CD4-positive, alpha-beta T cell treated with Interleukin-2 at 100 ng/mL for 4 hours (primary cell): ENCODE data around the gene F11.
"Not testable (repeated sequence)": the region's sequence is repeated elsewhere in the genome, so short reads cannot be mapped to it uniquely, and the experiment has no call there.

ENCODE experiments used
- DNase-seq: peaks from one replicate; pipeline ENCODE4 v3.0.0-alpha.2; 2020; ENCODE audit warnings: low spot score

Gene F11

DNA sequence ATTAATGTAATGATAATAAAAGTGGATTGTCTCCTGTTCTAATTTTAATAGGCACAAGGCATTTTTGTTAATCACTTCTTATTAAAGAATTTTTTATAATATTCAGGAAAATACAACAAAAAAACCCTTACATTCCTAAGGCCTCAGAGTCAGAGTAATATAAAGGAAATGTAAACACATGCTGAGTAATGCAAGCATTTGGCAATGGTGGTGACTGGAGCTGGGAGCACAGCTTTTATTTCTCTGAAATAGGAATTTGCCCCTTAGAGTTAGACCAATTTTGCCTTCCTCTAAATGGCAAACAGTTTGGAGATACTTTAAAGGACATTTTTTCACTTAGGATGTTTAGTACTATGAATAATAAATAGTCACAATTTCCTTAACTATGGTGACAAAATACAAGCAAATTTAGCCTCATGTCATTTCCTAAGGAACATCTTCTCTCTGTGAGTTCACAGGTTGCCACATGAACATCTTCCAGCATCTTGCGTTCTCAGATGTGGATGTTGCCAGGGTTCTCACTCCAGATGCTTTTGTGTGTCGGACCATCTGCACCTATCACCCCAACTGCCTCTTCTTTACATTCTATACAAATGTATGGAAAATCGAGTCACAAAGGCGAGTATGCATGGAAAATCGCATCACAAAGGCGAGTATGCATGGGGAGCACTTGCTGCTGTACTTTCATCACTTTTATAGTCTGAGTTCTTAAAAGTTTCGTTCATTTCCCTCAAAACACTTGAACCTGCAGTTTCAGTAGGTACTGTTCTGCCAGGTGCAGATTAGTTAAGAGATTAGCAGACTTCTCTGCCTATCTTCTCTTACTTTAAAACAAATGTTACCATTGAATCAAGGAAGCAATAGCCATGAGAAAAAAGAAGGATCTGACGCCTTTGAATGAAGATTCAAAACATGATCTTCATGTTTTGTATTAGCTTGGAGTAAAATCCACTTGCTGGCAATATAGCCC lies 15.9 kb upstream of the F11 start:
- no peak for DNase-seq

DNA sequence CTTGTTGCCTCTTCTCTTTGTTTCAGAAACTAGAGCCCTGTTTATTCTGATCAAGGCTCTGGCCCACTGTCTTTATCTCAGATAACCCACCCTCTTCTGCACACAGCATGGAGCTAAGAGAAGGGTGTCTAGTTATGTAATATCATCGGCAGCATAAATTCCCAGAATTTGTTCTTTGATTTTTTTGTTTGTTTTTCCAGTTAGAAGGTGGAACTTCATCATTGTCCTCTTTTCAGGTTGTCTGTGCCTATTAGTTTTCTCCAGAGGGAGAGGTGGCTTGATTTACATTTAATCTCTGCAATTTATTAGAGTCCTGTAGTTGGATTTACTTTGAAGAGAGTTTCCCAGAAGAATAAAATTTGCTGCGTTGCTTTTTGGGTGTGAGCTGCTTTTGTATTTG lies 15.2 kb upstream of the F11 start:
- DNase-seq: no peak

DNA sequence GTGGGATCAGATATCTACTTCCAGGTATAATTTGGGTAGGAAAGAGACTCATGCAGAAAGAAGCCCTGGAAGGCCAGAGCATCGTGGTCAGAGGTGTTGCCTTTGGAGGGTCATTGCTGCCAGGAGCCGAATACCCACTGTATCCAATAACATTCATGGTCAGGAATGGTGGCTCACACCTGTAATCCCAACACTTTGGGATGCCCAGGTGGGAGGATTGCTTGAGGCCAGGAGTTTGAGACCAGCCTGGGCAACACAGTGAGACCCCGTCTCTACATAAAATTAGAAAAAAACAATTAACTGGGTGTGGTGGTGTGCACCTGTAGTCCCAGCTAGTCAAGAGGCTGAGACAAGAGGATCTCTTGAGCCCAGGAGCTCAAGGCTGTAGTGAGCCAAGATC lies 10.9 kb upstream of the F11 start:
- DNase-seq: no peak

DNA sequence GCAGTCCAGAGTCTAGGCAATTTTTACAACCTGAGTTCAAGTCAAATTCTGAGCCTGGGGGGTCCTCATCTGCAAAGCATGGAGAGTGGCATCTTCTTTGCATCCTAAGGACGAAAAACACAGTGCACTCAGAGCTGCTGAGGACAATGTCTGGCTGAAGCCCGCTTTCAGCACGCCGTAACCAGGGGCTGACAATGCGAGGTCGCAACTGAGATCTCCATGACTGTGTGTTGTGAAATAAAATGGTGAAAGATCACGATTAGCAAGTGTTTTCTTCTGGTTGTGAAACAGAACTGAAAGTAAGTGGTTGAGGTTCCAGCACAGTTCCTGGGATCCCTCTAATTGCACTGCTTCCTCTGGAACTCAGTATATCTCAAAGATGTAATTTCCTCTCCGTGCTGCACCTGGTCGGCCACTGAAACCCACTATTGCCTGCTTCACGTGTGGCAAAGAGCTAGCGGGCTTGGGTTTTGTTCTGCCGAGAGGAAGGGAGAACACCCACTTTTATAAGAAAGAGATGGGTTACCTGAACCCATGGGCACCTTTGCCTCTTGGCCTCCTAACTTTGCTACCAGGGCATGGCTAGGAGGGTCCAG lies 7.7 kb upstream of the F11 start:
- DNase-seq: no peak

DNA sequence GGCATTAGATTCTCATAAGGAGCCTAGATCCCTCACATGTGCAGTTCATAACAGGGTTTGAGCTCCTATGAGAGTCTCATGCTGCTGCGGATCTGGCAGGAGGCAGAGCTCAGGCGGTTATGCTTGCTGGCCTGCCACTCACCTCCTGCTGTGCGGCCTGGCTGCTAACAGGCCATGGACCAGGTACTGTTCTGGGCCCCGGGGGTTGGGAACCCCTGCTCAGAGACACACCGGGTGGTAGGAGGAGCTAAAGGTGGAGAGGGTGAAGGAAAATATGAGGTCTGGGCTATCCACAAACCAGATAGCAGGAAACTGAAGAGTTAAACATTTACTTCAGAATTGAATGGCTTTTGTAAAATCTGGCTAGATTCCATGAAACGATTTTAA lies 5.9 kb upstream of the F11 start:
- DNase-seq: no peak

DNA sequence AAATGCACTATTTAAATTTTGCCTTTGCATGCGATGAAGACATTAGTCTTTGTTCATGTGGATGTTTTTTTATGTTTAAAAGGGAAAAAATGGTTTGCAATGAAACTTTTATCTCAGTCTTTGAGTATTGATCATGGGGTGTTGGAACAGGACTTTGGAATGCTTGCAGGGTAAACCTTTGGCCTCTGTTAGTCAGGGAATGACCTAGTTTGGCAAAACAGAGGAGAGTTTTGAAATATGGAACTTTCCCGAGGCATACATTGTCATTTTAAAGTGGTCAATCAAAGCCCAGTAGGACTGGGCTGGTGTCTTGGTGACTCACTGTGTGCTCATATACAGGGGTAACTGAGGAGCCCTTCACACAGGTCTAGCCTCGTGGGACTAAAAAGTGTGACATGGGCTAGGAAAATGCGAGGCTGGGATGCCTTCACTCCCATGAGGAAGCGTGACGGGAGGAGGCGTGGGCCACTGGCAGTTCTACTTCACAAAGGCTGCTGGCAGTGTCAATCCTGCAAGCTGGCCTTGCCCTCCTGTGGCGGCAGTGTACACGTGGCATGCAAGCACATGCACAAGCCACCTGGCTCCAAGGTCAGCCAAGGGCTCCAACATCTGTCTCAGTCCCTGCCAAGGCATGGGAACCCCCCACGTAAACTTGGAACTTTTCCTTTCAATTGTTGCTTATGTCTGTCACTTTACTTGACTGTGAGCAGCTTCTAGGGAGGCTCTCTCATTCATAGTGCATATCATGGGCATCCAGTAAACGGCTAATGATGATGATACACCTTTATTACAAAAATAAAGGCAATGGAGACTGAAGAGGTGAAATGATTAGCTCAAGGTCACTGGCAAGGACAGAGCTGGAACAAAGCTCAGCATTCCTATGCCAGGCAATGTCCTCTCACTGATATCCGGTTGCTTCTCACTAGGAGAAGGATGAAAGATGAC lies 5.2 kb upstream of the F11 start:
- DNase-seq: no peak

DNA sequence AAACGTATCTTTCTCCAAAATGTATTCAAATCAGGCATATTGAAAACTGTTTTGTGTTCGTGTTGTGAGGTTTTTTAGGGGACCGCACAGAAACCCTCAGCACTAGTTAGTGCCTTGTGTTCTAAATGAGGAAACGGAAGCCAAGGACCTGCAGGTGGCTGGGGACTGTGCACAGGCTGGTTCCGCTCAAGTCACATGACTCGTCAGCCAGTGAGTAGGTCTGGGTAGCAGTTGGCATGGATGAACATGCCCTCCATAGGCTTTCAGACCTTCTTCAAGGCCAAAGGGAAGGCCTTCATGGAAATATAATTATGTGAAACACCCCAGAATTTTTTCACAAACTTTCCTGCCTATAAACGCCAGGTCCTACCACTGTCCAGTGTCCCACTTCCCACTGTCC lies 1.3 kb upstream of the F11 start:
- DNase-seq: no peak

DNA sequence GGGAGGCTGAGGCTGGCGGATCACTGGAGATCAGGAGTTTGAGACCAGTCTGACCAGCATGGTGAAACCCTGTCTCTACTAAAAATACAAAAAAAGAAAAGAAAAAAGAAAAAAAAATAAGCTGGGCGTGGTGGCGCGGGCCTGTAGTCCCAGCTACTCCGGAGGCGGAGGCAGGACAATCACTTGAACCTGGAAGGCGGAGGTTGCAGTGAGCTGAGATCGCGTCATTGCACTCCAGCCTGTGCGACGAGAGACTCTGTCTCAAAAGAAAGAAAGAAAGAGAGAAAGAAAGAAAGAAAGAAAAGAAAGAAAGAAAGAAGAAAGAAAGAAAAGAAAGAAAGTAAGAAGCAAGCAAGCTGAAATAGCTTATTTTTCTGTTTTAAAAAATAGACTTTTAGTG lies 739 bp upstream of the F11 start:
- DNase-seq: not testable (repeated sequence)

DNA sequence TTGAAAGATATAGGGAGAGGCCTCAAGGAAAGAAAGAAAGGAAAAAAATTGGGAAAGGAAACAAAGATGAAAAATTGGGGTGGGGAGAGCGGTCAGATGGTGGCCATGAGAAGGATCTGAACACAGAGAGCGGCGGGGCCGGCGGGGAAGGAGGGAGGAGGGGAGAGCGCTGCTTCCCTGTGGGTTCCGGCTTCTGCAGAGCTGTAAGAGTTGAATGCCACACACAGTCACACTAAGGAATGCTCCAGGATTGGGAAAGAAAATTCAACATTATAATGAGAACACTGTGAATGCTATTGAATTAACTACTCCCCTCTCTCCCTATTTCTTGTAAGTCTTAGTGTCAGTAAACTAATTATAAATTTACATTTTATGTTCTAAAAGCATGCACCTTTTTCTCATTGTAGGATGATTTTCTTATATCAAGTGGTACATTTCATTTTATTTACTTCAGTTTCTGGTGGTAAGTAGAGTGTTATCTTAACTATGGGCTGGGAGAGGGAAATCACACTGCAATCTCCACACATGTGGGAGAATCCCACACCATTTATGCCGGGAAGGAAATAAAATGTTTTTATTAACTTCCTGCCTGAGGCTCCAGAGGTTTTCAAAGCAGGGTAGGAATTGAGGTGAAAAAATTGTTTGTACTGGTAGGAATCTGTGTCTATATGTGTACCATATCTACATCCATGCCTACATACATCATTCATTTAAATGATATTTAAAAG lies 904 bp downstream of the F11 start:
- no peak for DNase-seq

DNA sequence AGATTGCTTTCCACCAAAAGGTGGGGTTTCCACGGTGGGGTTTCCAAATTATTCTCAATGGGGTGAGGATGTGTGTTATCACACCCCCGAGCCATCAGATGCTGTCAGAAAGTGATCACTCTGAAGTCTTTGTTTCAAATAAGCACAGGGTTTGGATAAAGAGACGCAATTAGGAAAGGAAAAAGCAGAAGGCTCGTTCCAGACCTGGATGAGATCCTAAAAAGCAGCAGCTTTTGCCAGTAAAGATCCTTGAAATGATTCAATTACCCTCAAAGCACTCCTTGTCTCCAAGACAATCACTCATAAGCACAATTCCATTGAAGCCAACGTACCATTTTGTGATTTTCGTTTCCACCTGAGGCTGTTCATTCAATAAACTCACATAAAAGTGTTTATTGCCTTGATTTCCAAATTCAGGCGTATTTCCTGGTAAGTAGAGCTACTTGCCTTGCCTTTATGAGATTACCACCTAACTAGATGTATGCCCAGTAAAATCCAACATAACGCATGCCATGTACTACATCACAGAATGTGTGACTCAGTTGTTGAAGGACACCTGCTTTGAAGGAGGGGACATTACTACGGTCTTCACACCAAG lies 5.2 kb downstream of the F11 start:
- DNase-seq: no peak

DNA sequence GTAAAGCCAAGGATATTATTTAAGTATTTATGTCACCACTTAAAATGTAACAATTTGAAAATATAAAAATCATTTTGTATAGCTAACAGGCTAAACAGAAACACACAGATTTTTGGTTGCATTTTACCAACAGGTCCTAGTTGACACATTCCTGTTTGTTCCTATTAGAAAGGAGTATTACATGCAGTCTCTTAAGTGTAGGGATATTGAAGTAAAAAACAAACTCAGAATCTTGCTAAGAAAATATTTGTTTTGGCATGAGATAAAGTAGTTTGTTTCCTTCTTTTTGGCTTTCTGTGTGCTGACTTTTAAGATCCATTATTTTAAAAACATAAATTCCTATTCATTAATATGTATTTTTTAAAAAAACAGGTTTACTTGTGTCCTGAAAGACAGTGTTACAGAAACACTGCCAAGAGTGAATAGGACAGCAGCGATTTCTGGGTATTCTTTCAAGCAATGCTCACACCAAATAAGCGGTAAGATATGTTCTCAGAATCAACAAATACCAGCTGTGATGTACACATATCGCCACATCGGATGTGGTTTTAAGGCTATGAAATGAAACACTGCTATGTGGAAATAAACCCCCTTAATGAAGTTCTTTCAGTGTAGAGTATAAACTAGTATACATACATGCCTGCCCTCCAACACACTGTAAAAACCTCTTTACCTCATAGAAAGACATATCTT lies 6.9 kb downstream of the F11 start:
- no peak for DNase-seq

DNA sequence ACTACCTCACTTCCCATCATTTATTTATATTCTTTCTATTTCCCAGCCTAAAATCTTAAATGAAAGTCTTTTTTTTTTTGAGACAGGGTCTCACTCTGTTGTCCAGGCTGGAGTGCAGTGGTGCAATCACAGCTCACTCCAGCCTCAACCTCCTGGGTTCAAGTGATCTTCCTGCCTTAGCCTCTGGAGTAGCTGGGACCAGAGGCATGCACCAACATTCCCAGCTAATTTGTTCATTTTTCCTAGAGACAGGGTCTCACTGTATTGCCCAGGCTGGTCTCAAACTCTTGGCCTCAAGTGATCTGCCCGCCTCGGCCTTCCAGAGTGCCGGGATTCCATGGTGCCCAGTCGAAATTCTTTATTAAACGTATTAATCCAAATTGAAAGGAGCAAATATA lies 7.4 kb downstream of the F11 start:
- DNase-seq: not testable (repeated sequence)

DNA sequence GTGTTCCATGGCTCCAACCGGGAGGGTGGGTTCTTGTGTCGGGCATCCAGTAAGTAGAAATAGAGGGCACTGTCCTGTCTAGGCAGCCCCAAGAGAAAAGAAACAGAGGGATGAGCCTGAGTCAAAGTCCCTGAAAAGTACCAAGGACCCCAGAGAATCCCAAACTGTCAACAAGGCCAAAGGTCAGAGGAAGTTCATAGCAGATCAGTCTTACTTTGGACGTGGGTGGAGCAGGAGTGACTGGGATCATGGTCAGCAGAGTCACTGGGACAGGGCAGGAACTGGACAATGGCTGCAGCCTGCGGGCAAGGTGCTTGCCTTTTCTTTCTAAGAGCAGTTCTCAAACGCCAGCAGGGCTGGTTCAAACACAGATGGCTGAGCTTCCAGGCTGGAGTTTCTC lies 17.3 kb downstream of the F11 start:
- DNase-seq: no peak

DNA sequence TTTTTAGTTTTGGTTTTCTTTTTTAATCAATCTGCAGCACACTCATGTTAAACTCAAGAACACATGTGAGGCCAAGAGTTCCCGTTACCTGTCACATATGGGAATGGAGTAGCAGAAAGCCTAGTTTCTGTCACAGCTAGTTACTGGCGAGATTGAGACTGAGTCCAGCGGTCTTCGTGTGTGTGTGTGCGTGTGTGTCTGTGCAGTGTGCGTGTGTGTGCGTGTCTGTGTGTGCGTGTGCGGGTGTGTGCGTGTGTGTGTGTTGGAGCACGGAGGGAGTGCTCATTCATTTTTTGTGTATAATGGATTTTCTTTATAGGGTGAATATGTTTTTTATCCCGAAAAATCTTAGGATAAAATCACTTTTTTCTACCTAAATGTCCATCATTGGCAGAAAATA lies 19.2 kb downstream of the F11 start:
- DNase-seq: no peak

DNA sequence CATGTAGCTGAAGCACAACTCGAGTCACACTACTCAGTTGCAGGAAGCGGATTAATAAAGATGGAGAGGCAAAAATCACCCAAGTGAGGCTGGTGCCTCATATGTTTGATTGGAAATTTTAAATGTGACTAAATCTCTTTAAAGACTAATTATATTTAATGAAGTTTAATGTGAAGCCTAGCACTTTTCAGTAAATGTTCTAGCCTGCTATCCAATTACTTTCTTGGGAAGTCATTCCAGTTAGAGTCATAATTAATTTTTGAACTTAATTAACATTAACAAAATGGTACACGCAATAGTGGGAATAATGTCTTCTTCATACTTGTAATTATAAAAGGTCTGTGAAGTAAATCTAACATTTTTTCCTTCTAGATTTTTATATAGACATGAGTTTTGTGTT lies 20.6 kb downstream of the F11 start:
- no peak for DNase-seq

DNA sequence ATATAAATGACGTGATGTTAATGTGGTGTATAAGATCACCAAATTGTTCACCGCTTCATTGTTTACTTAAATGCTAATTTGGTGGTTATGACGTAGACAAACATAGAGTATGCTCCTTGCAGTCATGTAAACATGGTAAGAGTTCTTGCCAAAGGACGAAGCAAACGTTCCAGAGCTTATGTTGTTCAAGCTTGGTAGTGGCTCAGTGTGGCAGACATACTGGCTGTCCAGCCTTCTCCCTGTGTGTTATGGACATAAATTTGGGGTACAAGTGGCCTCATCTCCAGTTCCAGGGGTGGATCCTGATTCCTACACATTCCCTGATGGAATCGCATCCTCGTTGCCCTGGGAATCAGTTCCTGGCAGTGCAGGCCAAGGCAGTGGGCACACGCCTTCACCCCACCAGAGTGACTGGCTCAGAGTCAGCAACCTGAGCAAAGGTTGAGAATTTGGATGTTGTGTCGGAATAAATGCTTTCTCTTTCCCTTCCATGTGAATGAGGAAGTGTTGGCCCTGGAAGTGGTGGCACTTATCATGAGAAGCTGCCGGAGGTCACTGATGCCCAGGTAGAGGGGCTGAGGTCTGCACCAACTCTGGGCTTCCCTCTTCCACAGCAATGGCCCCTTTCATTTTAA lies 25.4 kb downstream of the F11 start:
- no peak for DNase-seq

DNA sequence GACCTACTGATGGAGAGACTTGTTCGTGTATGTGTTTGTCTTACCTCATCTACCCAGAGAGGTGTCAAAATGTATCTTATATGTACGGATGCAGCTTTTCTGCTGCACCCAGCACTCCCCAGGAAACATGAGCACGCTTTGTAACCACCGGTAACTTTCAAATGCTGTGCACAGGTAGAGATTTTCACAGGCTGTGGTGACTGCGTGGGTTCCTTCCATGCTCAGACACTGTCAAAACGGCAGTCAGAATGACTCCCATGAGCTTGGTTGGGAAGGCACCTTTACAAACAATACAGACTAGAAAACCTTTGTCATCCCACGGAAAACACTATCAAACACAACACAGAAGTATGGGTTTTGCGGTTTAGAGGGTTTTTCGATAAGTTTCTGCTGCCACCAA lies 28.2 kb downstream of the F11 start:
- no peak for DNase-seq

DNA sequence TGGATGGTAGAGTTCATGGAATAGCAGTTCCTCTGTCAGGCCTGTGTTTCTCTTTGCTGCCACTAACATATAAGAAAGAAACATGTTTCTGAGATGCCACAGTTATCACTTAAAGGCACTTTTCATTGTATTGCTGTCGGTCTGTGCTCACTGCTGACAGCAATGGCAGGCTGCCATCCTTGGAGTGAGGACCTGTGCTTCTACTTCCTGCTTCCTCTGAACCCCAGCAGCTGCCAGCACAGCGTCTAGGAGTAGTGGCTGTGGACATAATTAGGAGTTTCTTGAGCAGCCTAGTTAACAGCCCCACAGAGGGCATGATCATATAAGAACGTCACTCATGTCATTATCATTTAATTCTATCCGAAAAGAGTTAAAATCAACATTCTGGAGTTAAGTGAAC lies 30.5 kb downstream of the F11 start:
- DNase-seq: no peak

DNA sequence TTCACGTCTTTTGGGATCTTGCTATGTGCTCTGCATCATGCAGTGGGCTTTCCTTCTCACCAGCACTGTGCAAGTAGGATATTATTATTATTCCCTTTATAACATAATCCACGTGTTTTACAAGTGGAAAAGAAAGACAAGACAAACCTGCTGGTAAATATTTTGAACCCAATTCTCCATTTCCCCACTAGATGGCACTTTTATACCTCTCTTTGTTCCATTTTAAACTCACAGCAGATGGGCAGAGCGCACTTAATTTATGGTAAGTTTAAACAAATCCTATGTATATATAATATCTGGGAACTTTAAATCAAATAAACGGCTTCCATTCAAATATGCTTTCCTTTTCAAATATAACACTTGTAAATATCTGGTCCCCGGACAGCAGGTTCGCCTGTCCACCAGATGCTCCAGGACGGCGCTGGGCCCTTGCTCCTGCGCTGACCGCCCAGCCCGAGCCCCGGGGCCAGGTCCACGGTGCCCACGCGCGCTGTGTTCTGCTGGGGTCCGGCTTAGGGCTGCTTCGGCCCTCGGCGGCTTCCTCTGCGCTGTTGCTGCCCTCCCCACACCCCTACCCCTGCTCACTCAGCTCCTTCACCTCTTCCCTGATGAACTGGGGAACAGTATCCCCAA lies 31.1 kb downstream of the F11 start:
- DNase-seq: peak; percentile 23
